ENCODE measurements around the gene BTD.

- TF ChIP-seq CTCF (IDR thresholded peaks at IDR 0.05) (no peak), EP300 (IDR thresholded peaks at IDR 0.05) (no peak)
These were observed 10.3 kb upstream of the BTD start for GRCh38 chr3:15591242-15591641.
